ENCODE data around the gene TXNRD1. TPM values are rescaled to one million over a fixed set of nuclear protein-coding genes. Genes with fewer than 3 reads are reported as not detected.
"Not testable (repeated sequence)": the region's sequence is repeated elsewhere in the genome, so short reads cannot be mapped to it uniquely, and the experiment has no call there.

Gene TXNRD1
- total RNA-seq, 2 donors from 2014 or later: 87.6 to 115 TPM

DNA sequence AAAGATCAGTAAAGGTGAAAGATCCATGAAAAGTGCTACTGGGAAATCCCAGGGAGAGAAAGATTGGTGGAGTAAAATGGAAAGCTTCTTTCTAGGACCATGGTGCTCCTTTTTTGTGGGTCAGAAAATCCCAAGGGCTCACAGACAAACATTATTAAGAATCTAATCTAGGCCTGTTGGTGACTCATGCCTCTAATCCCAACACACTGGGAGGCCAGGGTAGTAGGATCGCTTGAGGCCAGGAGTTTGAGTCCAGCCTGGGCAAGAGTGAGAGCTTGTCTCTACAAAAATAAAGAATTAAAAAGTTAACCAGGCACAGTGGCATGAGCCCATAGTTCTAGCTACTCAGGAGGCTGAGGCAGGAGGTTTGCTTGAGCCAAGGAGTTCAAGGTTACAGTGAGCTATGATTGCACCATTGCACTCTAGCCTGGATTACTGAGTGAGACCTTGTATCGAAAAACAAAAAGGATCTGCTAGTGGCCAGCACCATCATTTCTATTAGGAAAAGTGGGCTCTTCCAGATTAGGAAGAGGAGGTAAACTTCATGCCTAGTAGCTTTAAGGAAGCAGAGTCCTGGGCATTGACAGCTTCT, 43.0 kb downstream of the TXNRD1 start:
- no peaks in the 10 kb centered on the region for H3K27me3 ChIP-seq (replicated peaks; ENCODE audit: insufficient read depth)
- 89% methylated on average over 2 of the region's 2 CpGs for WGBS
- TF ChIP-seq, protein P1, sequence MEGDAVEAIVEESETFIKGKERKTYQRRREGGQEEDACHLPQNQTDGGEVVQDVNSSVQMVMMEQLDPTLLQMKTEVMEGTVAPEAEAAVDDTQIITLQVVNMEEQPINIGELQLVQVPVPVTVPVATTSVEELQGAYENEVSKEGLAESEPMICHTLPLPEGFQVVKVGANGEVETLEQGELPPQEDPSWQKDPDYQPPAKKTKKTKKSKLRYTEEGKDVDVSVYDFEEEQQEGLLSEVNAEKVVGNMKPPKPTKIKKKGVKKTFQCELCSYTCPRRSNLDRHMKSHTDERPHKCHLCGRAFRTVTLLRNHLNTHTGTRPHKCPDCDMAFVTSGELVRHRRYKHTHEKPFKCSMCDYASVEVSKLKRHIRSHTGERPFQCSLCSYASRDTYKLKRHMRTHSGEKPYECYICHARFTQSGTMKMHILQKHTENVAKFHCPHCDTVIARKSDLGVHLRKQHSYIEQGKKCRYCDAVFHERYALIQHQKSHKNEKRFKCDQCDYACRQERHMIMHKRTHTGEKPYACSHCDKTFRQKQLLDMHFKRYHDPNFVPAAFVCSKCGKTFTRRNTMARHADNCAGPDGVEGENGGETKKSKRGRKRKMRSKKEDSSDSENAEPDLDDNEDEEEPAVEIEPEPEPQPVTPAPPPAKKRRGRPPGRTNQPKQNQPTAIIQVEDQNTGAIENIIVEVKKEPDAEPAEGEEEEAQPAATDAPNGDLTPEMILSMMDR (IDR thresholded peaks at IDR 0.05): no peak
- TF ChIP-seq POLR2A (IDR thresholded peaks at IDR 0.05) (no peak), POLR2AphosphoS5 (IDR thresholded peaks at IDR 0.05) (no peak)
- intact Hi-C loops (cut with DNase I): no loop called here
- H3K9me3 ChIP-seq: no peaks in the 10 kb centered on the region
- H3K27ac ChIP-seq: no peak overlapping the region
- H3K36me3 ChIP-seq: no peaks in the 10 kb centered on the region
- no peak overlapping the region for H3K4me3 ChIP-seq
- DNase-seq (ENCODE audit: low spot score): no peak
- H3K4me1 ChIP-seq (replicated peaks): no peaks in the 10 kb centered on the region

DNA sequence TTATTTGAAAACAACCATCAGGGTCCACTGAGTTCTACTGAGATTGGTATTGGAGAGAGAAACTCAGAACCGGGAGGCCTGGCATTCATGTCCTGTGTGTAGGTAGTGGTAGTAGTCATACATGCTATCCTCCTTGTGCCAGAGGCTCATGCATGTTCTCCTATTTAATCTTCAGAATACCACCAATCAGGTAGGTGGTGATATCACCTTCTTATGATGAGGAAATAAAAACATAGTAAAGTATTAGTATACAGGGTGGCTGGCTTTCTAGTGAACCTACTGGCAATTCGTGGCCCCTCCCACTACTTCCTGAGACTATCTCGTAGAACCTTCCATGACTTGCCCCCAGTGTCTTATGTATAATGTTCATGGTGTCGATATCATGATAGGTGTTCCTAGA, 47.4 kb downstream of the TXNRD1 start:
- no peak overlapping the region for H3K27ac ChIP-seq
- no peak for TF ChIP-seq POLR2A (IDR thresholded peaks at IDR 0.05)
- TF ChIP-seq, protein P1 (IDR thresholded peaks at IDR 0.05): no peak
- no peak for TF ChIP-seq POLR2AphosphoS5 (IDR thresholded peaks at IDR 0.05)
- H3K36me3 ChIP-seq: no peaks in the 10 kb centered on the region
- 89% methylated on average over 4 of the region's 4 CpGs for WGBS
- H3K4me3 ChIP-seq: no peak overlapping the region
- no peak for DNase-seq (ENCODE audit: low spot score)
- no peaks in the 10 kb centered on the region for H3K27me3 ChIP-seq (replicated peaks; ENCODE audit: insufficient read depth)
- H3K9me3 ChIP-seq: no peaks in the 10 kb centered on the region
- intact Hi-C loops (cut with DNase I): no loop called here
- no peaks in the 10 kb centered on the region for H3K4me1 ChIP-seq (replicated peaks)

DNA sequence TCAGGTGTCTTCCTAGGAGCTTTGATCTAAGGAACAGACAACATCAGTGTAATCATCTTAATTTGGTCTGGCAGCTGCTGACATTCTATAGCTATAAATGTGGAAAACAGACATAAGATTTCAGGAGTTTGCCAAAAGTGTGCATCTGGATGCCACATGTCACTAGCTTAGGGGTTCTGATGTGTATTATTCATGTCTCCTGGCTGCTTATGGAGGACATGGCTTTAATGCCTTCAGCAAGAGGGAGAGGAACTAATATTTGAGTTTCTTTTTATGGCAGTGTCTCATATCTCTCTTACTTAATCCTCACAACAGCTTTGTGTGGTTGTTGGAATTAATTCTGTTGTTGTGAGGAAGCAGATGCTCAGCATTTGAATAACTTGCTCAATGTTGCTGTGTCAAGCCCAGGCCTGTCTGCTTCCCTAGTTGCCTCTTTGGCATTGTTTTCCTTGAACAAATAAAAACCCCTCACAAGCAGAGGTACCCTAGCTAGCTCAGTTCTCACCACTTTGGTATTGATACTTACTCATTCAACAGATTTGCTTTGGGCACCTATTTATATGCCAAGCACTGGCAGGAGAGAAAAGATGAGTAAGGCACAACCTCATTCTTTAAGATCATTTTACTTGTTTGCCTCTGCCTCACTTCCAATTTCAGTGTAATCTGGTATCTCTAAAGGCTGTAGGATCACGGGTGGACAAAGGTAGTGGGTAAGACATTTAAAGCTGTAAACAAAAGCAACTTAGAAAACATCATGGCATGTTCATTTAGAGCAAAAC, 48.2 kb downstream of the TXNRD1 start:
- TF ChIP-seq POLR2A (IDR thresholded peaks at IDR 0.05) (no peak), POLR2AphosphoS5 (IDR thresholded peaks at IDR 0.05) (no peak)
- TF ChIP-seq, protein P1 (IDR thresholded peaks at IDR 0.05): no peak
- H3K27ac ChIP-seq: no peak overlapping the region
- H3K4me1 ChIP-seq (replicated peaks): no peaks in the 10 kb centered on the region
- H3K36me3 ChIP-seq: no peaks in the 10 kb centered on the region
- DNase-seq (ENCODE audit: low spot score): peak; percentile 12
- intact Hi-C loops (cut with DNase I): no loop called here
- 19% methylated on average over 1 of the region's 1 CpG for WGBS
- H3K4me3 ChIP-seq: no peak overlapping the region
- no peaks in the 10 kb centered on the region for H3K9me3 ChIP-seq
- H3K27me3 ChIP-seq (replicated peaks; ENCODE audit: insufficient read depth): no peaks in the 10 kb centered on the region

DNA sequence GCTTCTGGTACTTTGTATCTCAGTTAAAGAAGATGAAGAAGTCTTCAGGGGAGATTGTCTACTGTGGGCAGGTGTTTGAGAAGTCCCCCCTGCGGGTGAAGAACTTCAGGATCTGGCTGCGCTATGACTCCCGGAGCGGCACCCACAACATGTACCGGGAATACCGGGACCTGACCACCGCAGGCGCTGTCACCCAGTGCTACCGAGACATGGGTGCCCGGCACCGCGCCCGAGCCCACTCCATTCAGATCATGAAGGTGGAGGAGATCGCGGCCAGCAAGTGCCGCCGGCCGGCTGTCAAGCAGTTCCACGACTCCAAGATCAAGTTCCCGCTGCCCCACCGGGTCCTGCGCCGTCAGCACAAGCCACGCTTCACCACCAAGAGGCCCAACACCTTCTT, 49.9 kb downstream of the TXNRD1 start:
- H3K4me1 ChIP-seq (replicated peaks); H3K36me3 ChIP-seq; DNase-seq (ENCODE audit: low spot score); intact Hi-C loops (cut with DNase I); H3K27ac ChIP-seq; H3K27me3 ChIP-seq (replicated peaks; ENCODE audit: insufficient read depth); H3K4me3 ChIP-seq; H3K9me3 ChIP-seq: not testable (repeated sequence)
- 95% methylated on average over 22 of the region's 24 CpGs for WGBS

DNA sequence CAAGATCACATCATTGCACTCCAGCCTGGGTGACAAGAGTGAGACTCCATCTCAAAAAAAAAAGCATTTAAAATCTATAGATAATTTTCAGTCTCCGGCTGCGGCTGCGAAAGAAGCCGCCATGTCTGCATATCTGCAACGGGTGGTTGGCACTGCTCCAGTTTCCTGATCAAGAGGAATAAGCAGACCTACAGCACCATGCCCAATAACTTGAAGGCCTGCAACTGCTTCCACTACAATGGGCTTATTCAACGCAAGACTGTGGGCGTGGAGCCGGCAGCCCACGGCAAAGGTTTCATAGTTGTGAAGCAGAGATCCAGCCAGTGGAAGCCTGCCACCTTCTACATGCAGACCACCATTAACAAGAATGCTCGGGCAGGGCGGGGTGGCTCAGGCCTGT, 57.4 kb downstream of the TXNRD1 start:
- 79% methylated on average over 11 of the region's 11 CpGs for WGBS
- Histone ChIP-seq H3K4me3 (no peak overlapping the region), H3K36me3 (no peaks in the 10 kb centered on the region), H3K27me3 (replicated peaks; ENCODE audit: insufficient read depth) (no peaks in the 10 kb centered on the region), H3K9me3 (no peaks in the 10 kb centered on the region), H3K27ac (no peak overlapping the region), H3K4me1 (replicated peaks) (no peaks in the 10 kb centered on the region)
- intact Hi-C loops (cut with DNase I): no loop called here
- TF ChIP-seq POLR2AphosphoS5 (IDR thresholded peaks at IDR 0.05) (no peak), POLR2A (IDR thresholded peaks at IDR 0.05) (no peak)
- TF ChIP-seq, protein P1 (IDR thresholded peaks at IDR 0.05): no peak
- DNase-seq (ENCODE audit: low spot score): no peak

Data from prostate gland (tissue), 2 donors.